IMR-90 (cell line): ENCODE results near the gene SUB1. TPM values are rescaled to one million over a fixed set of nuclear protein-coding genes. Genes with fewer than 3 reads are reported as not detected.

Experiments used
- ATAC-seq: fragments of 200-7000 bp; cut with Tn5 transposase; 2 replicates; pipeline ENCODE4 v1.9.1; 2020; ENCODE audit warnings: low read depth, mild to moderate bottlenecking, moderate library complexity
- BruUV-seq: library from RNA; stranded (reverse); fragments of 400-500 nt; replicated peaks from 2 replicates; lab custom pipeline; 2021; lab: Mats Ljungman, UMichigan
- CTCF ChIA-PET: fragments of 300-600 bp; formaldehyde crosslinking; extraction: SDS; loops from one replicate; lab custom pipeline; 2021; ENCODE audit warnings: antibody characterized with exemption; lab: Yijun Ruan, JAX
- POLR2A ChIA-PET: fragments of 300-600 bp; sonication (Branson Sonifier 250); formaldehyde crosslinking; loops from one replicate; lab custom pipeline; 2022; ENCODE audit warnings: antibody characterized with exemption; ENCODE audit not compliant: unreplicated experiment; lab: Charles Lee
- DNase-seq: peaks from one replicate; pipeline ENCODE4 v3.0.0; 2013
- H2AFZ ChIP-seq: replicated peaks from 2 replicates; pipeline ENCODE3; 2013; ENCODE audit warnings: low read length, mild to moderate bottlenecking; ENCODE audit not compliant: poor library complexity
- H2AK5ac ChIP-seq: 2 replicates; pipeline ENCODE4 v1.6.1; 2013; ENCODE audit warnings: low read depth, low read length, inconsistent platforms
- H2AK9ac ChIP-seq: replicated peaks from 2 replicates; pipeline ENCODE3; 2013; ENCODE audit warnings: mild to moderate bottlenecking, low read depth, low read length, moderate library complexity; ENCODE audit not compliant: poor library complexity
- H2BK120ac ChIP-seq: 2 replicates; pipeline ENCODE4 v1.6.1; 2013; ENCODE audit warnings: low read depth, low read length, inconsistent platforms
- H2BK15ac ChIP-seq: 3 replicates; pipeline ENCODE4 v1.6.1; 2013; ENCODE audit warnings: low read depth, low read length, inconsistent platforms
- H2BK20ac ChIP-seq: 2 replicates; pipeline ENCODE4 v1.6.1; 2013; ENCODE audit warnings: low read depth, mild to moderate bottlenecking, inconsistent platforms, low read length, moderate library complexity
- H2BK5ac ChIP-seq: 2 replicates; pipeline ENCODE4 v1.6.1; 2013; ENCODE audit warnings: mild to moderate bottlenecking, low read depth, low read length, inconsistent platforms; ENCODE audit not compliant: poor library complexity, severe bottlenecking
- H3K14ac ChIP-seq: replicated peaks from 2 replicates; pipeline ENCODE4 v1.6.1; 2013; ENCODE audit warnings: low read depth, low read length, inconsistent platforms
- H3K18ac ChIP-seq: 2 replicates; pipeline ENCODE4 v1.6.1; 2013; ENCODE audit warnings: low read depth, low read length, control low read depth
- H3K23ac ChIP-seq: 2 replicates; pipeline ENCODE4 v1.6.1; 2013; ENCODE audit warnings: low read depth, low read length, inconsistent platforms
- H3K27ac ChIP-seq: 2 replicates; pipeline ENCODE4 v1.5.1; 2013; ENCODE audit warnings: mild to moderate bottlenecking, control low read depth, low read length; ENCODE audit not compliant: insufficient read depth
- H3K27me3 ChIP-seq: 2 replicates; pipeline ENCODE4 v1.6.1; 2013; ENCODE audit warnings: low read length; ENCODE audit not compliant: control insufficient read depth, insufficient read depth
- H3K36me3 ChIP-seq: 2 replicates; pipeline ENCODE4 v1.6.1; 2013; ENCODE audit warnings: low read length, mixed read lengths; ENCODE audit not compliant: control insufficient read depth, insufficient read depth
- H3K4ac ChIP-seq: 2 replicates; pipeline ENCODE4 v1.6.1; 2013; ENCODE audit warnings: low read depth, low read length, inconsistent platforms
- H3K4me1 ChIP-seq: 2 replicates; pipeline ENCODE4 v1.6.1; 2013; ENCODE audit warnings: low read length, mixed read lengths; ENCODE audit not compliant: control insufficient read depth, insufficient read depth
- H3K4me2 ChIP-seq: 2 replicates; pipeline ENCODE4 v1.6.1; 2013; ENCODE audit warnings: low read depth, mild to moderate bottlenecking, control low read depth, low read length, moderate library complexity
- H3K4me3 ChIP-seq: 2 replicates; pipeline ENCODE4 v1.5.1; 2013; ENCODE audit warnings: low read depth, mild to moderate bottlenecking, control low read depth, low read length, moderate library complexity; ENCODE audit not compliant: insufficient read depth
- H3K56ac ChIP-seq: 2 replicates; pipeline ENCODE4 v1.6.1; 2013; ENCODE audit warnings: low read length, inconsistent platforms; ENCODE audit not compliant: insufficient read depth; ENCODE audit errors: extremely low read depth
- H3K79me1 ChIP-seq, 2 experiments: 2 replicates each; pipeline ENCODE4 v1.6.1; 2013; ENCODE audit warnings: low read length in 2 of 2, inconsistent platforms in 1 of 2, low read depth in 1 of 2
- H3K9ac ChIP-seq: 2 replicates; pipeline ENCODE4 v1.6.1; 2013; ENCODE audit warnings: low read depth, low read length, control low read depth
- H3K9me1 ChIP-seq: 2 replicates; pipeline ENCODE4 v1.6.1; 2013; ENCODE audit warnings: low read length, inconsistent platforms; ENCODE audit not compliant: insufficient read depth
- H3K9me3 ChIP-seq: 2 replicates; pipeline ENCODE4 v1.6.1; 2013; ENCODE audit warnings: low read length; ENCODE audit not compliant: control insufficient read depth, insufficient read depth
- H4K20me1 ChIP-seq: 2 replicates; pipeline ENCODE4 v1.6.1; 2013; ENCODE audit warnings: low read length, inconsistent platforms; ENCODE audit not compliant: insufficient read depth
- H4K5ac ChIP-seq: 2 replicates; pipeline ENCODE4 v1.6.1; 2013; ENCODE audit warnings: mild to moderate bottlenecking, low read depth, low read length, control low read depth
- H4K8ac ChIP-seq, 2 experiments: 2 replicates each; pipeline ENCODE4 v1.6.1; 2013; ENCODE audit warnings: low read depth in 2 of 2, low read length in 2 of 2, control low read depth in 1 of 2, inconsistent platforms in 1 of 2
- H4K91ac ChIP-seq: 2 replicates; pipeline ENCODE4 v1.6.1; 2013; ENCODE audit warnings: low read depth, low read length, inconsistent platforms; ENCODE audit not compliant: insufficient read depth
- BHLHE40 ChIP-seq: fragments of 150-350 bp; IDR thresholded peaks from 2 replicates; pipeline ENCODE4 v1.6.1; 2016; ENCODE audit warnings: mild to moderate bottlenecking, low read depth, low read length
- CEBPB ChIP-seq: IDR thresholded peaks from 2 replicates; pipeline ENCODE4 v1.6.1; 2012; ENCODE audit warnings: low read depth, low read length, improper control_type of control experiment
- CHD1 ChIP-seq: IDR thresholded peaks from 2 replicates; pipeline ENCODE4 v1.6.1; 2012; ENCODE audit warnings: low read depth, low read length, improper control_type of control experiment
- CTCF ChIP-seq: conservative IDR thresholded peaks from 2 replicates; pipeline ENCODE4 v1.5.1; 2012; ENCODE audit warnings: mild to moderate bottlenecking, low read depth, low read length, improper control_type of control experiment
- ELK1 ChIP-seq: fragments of 150-350 bp; IDR thresholded peaks from 2 replicates; pipeline ENCODE4 v1.6.1; 2016; ENCODE audit warnings: low read depth, mild to moderate bottlenecking, low read length, moderate library complexity, borderline replicate concordance
- FOS ChIP-seq: fragments of 150-350 bp; IDR thresholded peaks from 2 replicates; pipeline ENCODE4 v1.6.1; 2016; ENCODE audit warnings: low read depth, low read length
- MAZ ChIP-seq: IDR thresholded peaks from 2 replicates; pipeline ENCODE4 v1.6.1; 2012; ENCODE audit warnings: low read depth, mild to moderate bottlenecking, low read length, improper control_type of control experiment, moderate library complexity, borderline replicate concordance
- NFE2L2 ChIP-seq: fragments of 150-350 bp; IDR thresholded peaks from 2 replicates; pipeline ENCODE4 v1.6.1; 2016; ENCODE audit warnings: low read depth, mild to moderate bottlenecking, low read length
- RAD21 ChIP-seq: IDR thresholded peaks from 2 replicates; pipeline ENCODE4 v1.6.1; 2012; ENCODE audit warnings: low read length, improper control_type of control experiment
- RCOR1 ChIP-seq: IDR thresholded peaks from 2 replicates; pipeline ENCODE4 v1.6.1; 2012; ENCODE audit warnings: mild to moderate bottlenecking, low read length, improper control_type of control experiment; ENCODE audit not compliant: insufficient replicate concordance
- RFX5 ChIP-seq: IDR thresholded peaks from 2 replicates; pipeline ENCODE4 v1.8.0; 2012; ENCODE audit warnings: low read depth, mild to moderate bottlenecking, low read length, moderate library complexity
- USF2 ChIP-seq: fragments of 150-350 bp; IDR thresholded peaks from 2 replicates; pipeline ENCODE4 v1.6.1; 2017; ENCODE audit warnings: mild to moderate bottlenecking, antibody characterized with exemption, low read length, low read depth
- WGBS, 2 experiments: methylation state at CpG; one replicate each; pipeline versions ENCODE4 v1.1.5 to v1.1.7; 2013; ENCODE audit warnings: missing lambda C conversion rate in 2 of 2; ENCODE audit not compliant: insufficient read length in 1 of 2; ENCODE audit errors: extremely low coverage in 2 of 2; 5-methylcytosine and 5-hydroxymethylcytosine counted together
- dilution Hi-C: fragments of 300-500 bp; cut with HindIII; formaldehyde crosslinking; loops from one replicate; pipeline ENCODE4 v1.14.3; 2018; ENCODE audit warnings: low sequenced_read_pairs; ENCODE audit not compliant: unreplicated experiment
- in situ Hi-C: fragments of 300-500 bp; cut with MboI; formaldehyde crosslinking; loops from 3 replicates; pipeline ENCODE4 v1.14.3; 2019; ENCODE audit warnings: low sequenced_read_pairs, inconsistent platforms, mixed read lengths
- intact Hi-C: fragments of 100-400 bp; cut with micrococcal nuclease; formaldehyde crosslinking; loops from 2 replicates; pipeline ENCODE4 v1.10.0; 2022
- polyA plus RNA-seq, 3 experiments: library from polyadenylated mRNA; depleted of rRNA; stranded (reverse); fragments of >200 nt; gene quantifications; 2 replicates each; pipeline ENCODE4 v1.2.3, GENCODE V29; 2012; ENCODE audit warnings: low replicate concordance in 1 of 3
- total RNA-seq: library from RNA; depleted of rRNA; stranded (reverse); fragments of >200 nt; gene quantifications from 2 replicates; pipeline ENCODE4 v1.2.3, GENCODE V29; 2012

SUB1 gene
- total and polyA plus RNA-seq, 2 of the 4 experiments (the other 2 are of a cell fraction): 19.5 to 155 TPM

GRCh38 chr5:32587067-32587551 lies 1.8 kb downstream of the SUB1 start:
- no peak overlapping the region for H3K27ac ChIP-seq
- 100% methylated on average over 1 of the region's 6 CpGs; no CpG with 5 or more reads in 1 of the 2 experiments for WGBS, 2 experiments
- H3K4ac ChIP-seq: no peak overlapping the region
- H4K8ac ChIP-seq: no peak overlapping the region
- H2BK5ac ChIP-seq: no peak overlapping the region
- no peak overlapping the region; the same call in 1 of the 2 replicates for H3K9ac ChIP-seq
- TSS peak; percentile 36 for BruUV-seq
- H2BK20ac ChIP-seq: no peak overlapping the region
- no peaks in the 10 kb centered on the region for H3K9me1 ChIP-seq
- ChIA-PET POLR2A (no interaction called here), CTCF (interaction anchor here (1.6 kb wide), 1 partner anchor 97 kb away, joined by 4 read pairs; no protein-coding TSS in a partner anchor)
- intact Hi-C loops: loop anchor here (5.0 kb wide), 4 partner anchors 80 to 835 kb away; no protein-coding TSS in a partner anchor
- ATAC-seq: no peak
- H2BK120ac ChIP-seq: no peak overlapping the region
- H3K4me3 ChIP-seq: no peak overlapping the region; the same call in 1 of the 2 replicates
- H2AK9ac ChIP-seq: no peak overlapping the region
- peaks cover 49% of the 10 kb centered on the region for H4K20me1 ChIP-seq
- peaks cover 16% of the 10 kb centered on the region for H3K36me3 ChIP-seq
- H3K79me1 ChIP-seq: peaks cover 8 to 30% of the 10 kb centered on the region in 2 experiments
- dilution Hi-C loops: no loop called here
- H3K9me3 ChIP-seq: no peaks in the 10 kb centered on the region
- H3K14ac ChIP-seq: no peak overlapping the region
- H4K91ac ChIP-seq: no peak overlapping the region
- no peak for DNase-seq
- H2AFZ ChIP-seq: no peak overlapping the region
- no peak overlapping the region for H3K18ac ChIP-seq
- H3K56ac ChIP-seq: no peak overlapping the region
- no peaks in the 10 kb centered on the region for H3K27me3 ChIP-seq
- in situ Hi-C loops: no loop called here
- H2AK5ac ChIP-seq: no peak overlapping the region
- H2BK15ac ChIP-seq: no peak overlapping the region
- 0 out of 2 replicates have a peak overlapping the region, but pooled peaks have one; percentile 12 for H3K23ac ChIP-seq
- peak overlapping the region; percentile 69 for H3K4me2 ChIP-seq
- peaks cover 4% of the 10 kb centered on the region for H3K4me1 ChIP-seq
- TF ChIP-seq RFX5 (no peak), RAD21 (no peak), RCOR1 (no peak), CTCF (no peak), CEBPB (no peak), MAZ (no peak), NFE2L2 (no peak), USF2 (no peak), BHLHE40 (no peak), CHD1 (no peak), ELK1 (no peak), FOS (no peak)
- no peak overlapping the region for H4K5ac ChIP-seq
